ENCODE data around the gene CDK16. TPM values are rescaled to one million over a fixed set of nuclear protein-coding genes. Genes with fewer than 3 reads are reported as not detected.

Gene CDK16
- total RNA-seq, 1 experiment from 2014 or later = 82.1 TPM

- H3K4me2 ChIP-seq = peak overlapping the region; percentile 69
- H3K4me1 ChIP-seq (replicated peaks; ENCODE audit: insufficient read depth) = no peaks in the 10 kb centered on the region
- H3K9me2 ChIP-seq (ENCODE audit: insufficient read depth) = no peaks in the 10 kb centered on the region
- no peaks in the 10 kb centered on the region for H3K36me3 ChIP-seq (ENCODE audit: low read depth)
- no peaks in the 10 kb centered on the region for H3K9me3 ChIP-seq (ENCODE audit: insufficient read depth, low read depth)
- no peak overlapping the region for H2AFZ ChIP-seq
- H4K20me1 ChIP-seq (ENCODE audit: insufficient read depth) = no peaks in the 10 kb centered on the region
- TF ChIP-seq CTCF (conservative IDR thresholded peaks at IDR 0.05) = no peak
- no peak for TF ChIP-seq EZH2 (IDR thresholded peaks at IDR 0.05; ENCODE audit: low read depth)
- peaks cover 22% of the 10 kb centered on the region for H3K79me2 ChIP-seq (ENCODE audit: low read depth)
- intact Hi-C loops (cut with micrococcal nuclease; ENCODE audit: unreplicated experiment) = loop anchor here (5.0 kb wide), 2 partner anchors 65 to 130 kb away; no protein-coding TSS in a partner anchor
- CTCF ChIA-PET = no interaction called here
- BruUV-seq (replicated peaks) = no TSS peak
- peak in 1 of 2 experiments; percentile 34 for DNase-seq
- peak overlapping the region; percentile 55; the same call in 1 of the 2 replicates for H3K4me3 ChIP-seq
- peak overlapping the region; percentile 96 for H3K27ac ChIP-seq
- POLR2A ChIA-PET (ENCODE audit: unreplicated experiment) = interaction anchor here (0.6 kb wide), 1 partner anchor 37 kb away, joined by 12 read pairs; no protein-coding TSS in a partner anchor
- no peaks in the 10 kb centered on the region for H3K27me3 ChIP-seq (ENCODE audit: insufficient read depth, low read depth)
- H3F3A ChIP-seq (ENCODE audit: insufficient read depth, low read depth) = no peaks in the 10 kb centered on the region
Measured at GRCh38 chrX:47232197-47232802, 13.8 kb downstream of the CDK16 start.

DNA sequence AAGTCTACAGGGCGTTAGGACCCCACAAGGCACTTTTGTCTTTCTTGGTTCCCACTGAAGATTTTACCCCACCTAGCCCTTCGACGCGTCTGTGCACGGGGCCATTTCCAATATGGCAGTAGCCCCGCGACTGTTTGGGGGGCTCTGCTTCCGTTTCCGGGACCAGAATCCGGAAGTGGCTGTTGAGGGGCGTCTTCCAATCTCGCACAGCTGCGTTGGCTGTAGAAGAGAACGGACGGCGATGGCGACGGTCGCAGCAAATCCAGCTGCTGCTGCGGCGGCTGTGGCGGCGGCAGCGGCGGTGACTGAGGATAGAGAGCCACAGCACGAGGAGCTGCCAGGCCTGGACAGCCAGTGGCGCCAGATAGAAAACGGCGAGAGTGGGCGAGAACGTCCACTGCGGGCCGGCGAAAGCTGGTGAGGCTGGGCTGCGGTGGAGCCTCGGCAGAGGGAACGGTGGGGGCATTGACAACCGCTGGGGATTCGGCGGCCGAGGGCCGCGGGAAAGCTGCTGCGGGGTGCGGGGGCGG is 14.4 kb downstream of the CDK16 start, which contains the start of gene USP11:
TSS of gene USP11 (plus strand) at position 207 of the 530 bp plus-strand sequence. CDS start at position 242, 35 bp downstream.
- no peaks in the 10 kb centered on the region for H3K4me1 ChIP-seq (replicated peaks; ENCODE audit: insufficient read depth)
- H4K20me1 ChIP-seq (ENCODE audit: insufficient read depth) = no peaks in the 10 kb centered on the region
- H3K4me2 ChIP-seq = peak within 1 kb of the TSS; percentile 69
- peak within 1 kb of the TSS; percentile 96 for H3K27ac ChIP-seq
- no peaks in the 10 kb centered on the region for H3K36me3 ChIP-seq (ENCODE audit: low read depth)
- peak within 1 kb of the TSS; percentile 62 for H3K4me3 ChIP-seq
- no peak within 1 kb of the TSS for H2AFZ ChIP-seq
- peaks cover 22% of the 10 kb centered on the region for H3K79me2 ChIP-seq (ENCODE audit: low read depth)
- intact Hi-C loops (cut with micrococcal nuclease; ENCODE audit: unreplicated experiment) = loop anchor here (1.0 to 5.0 kb wide), 3 partner anchors 15 to 129 kb away; partner anchors contain the start of gene CDK16
- no peak for TF ChIP-seq CTCF (conservative IDR thresholded peaks at IDR 0.05)
- no peak for TF ChIP-seq EZH2 (IDR thresholded peaks at IDR 0.05; ENCODE audit: low read depth)
- no peak for DNase-seq
- H3F3A ChIP-seq (ENCODE audit: insufficient read depth, low read depth) = no peaks in the 10 kb centered on the region
- H3K9me3 ChIP-seq (ENCODE audit: insufficient read depth, low read depth) = no peaks in the 10 kb centered on the region
- H3K9me2 ChIP-seq (ENCODE audit: insufficient read depth) = no peaks in the 10 kb centered on the region
- H3K27me3 ChIP-seq (ENCODE audit: insufficient read depth, low read depth) = no peaks in the 10 kb centered on the region
- BruUV-seq (replicated peaks) = TSS peak; percentile 73
- ChIA-PET POLR2A (ENCODE audit: unreplicated experiment) (interaction anchor here (0.6 kb wide), 1 partner anchor 290 kb away, joined by 6 read pairs; no protein-coding TSS in a partner anchor), CTCF (no interaction called here)

GRCh38 chrX:47233333-47234113 is 15.0 kb downstream of the CDK16 start:
- intact Hi-C loops (cut with micrococcal nuclease; ENCODE audit: unreplicated experiment) = loop anchor here (1.0 to 5.0 kb wide), 3 partner anchors 15 to 129 kb away; partner anchors contain the start of gene CDK16
- Histone ChIP-seq H3K36me3 (ENCODE audit: low read depth) (no peaks in the 10 kb centered on the region), H3K79me2 (ENCODE audit: low read depth) (peaks cover 22% of the 10 kb centered on the region), H3K4me3 (peak overlapping the region; percentile 62), H3K9me2 (ENCODE audit: insufficient read depth) (no peaks in the 10 kb centered on the region), H3K9me3 (ENCODE audit: insufficient read depth, low read depth) (no peaks in the 10 kb centered on the region), H2AFZ (no peak overlapping the region), H3K4me1 (replicated peaks; ENCODE audit: insufficient read depth) (no peaks in the 10 kb centered on the region), H3F3A (ENCODE audit: insufficient read depth, low read depth) (no peaks in the 10 kb centered on the region), H3K4me2 (peak overlapping the region; percentile 66), H3K27ac (peak overlapping the region; percentile 96), H4K20me1 (ENCODE audit: insufficient read depth) (no peaks in the 10 kb centered on the region), H3K27me3 (ENCODE audit: insufficient read depth, low read depth) (no peaks in the 10 kb centered on the region)
- TF ChIP-seq EZH2 (IDR thresholded peaks at IDR 0.05; ENCODE audit: low read depth) (no peak), CTCF (conservative IDR thresholded peaks at IDR 0.05) (no peak)
- CTCF ChIA-PET = no interaction called here
- DNase-seq = peak; percentile 83 to 85
- POLR2A ChIA-PET (ENCODE audit: unreplicated experiment) = interaction anchor here (0.6 kb wide), 1 partner anchor 289 kb away, joined by 6 read pairs; no protein-coding TSS in a partner anchor
- no TSS peak for BruUV-seq (replicated peaks)

Data from PC-9 (cell line).